Loucy (cell line): ENCODE measurements around the gene TMTC1.

ENCODE experiments used
- H2AFZ ChIP-seq: fragments of 200-600 bp; sonication (generic); 2 replicates; pipeline ENCODE4 v1.6.0; 2016; ENCODE audit warnings: antibody characterized with exemption, mild to moderate bottlenecking, low read length, moderate library complexity
- H3F3A ChIP-seq: fragments of 200-600 bp; 2 replicates; pipeline ENCODE4 v1.6.0; 2016; ENCODE audit warnings: antibody characterized with exemption, low read depth, mild to moderate bottlenecking
- H3K27me3 ChIP-seq: fragments of 200-600 bp; sonication (generic); 2 replicates; pipeline ENCODE4 v1.6.1; 2014; ENCODE audit warnings: low read length, mild to moderate bottlenecking; ENCODE audit not compliant: insufficient read depth, poor library complexity, severe bottlenecking
- H3K36me3 ChIP-seq: fragments of 200-600 bp; sonication (generic); 2 replicates; pipeline ENCODE4 v1.6.1; 2016; ENCODE audit warnings: low read length; ENCODE audit not compliant: insufficient read depth
- H3K4me1 ChIP-seq: fragments of 200-600 bp; sonication (generic); 2 replicates; pipeline ENCODE4 v1.5.1; 2014; ENCODE audit warnings: low read length, mild to moderate bottlenecking; ENCODE audit not compliant: insufficient read depth, poor library complexity, severe bottlenecking
- H3K4me2 ChIP-seq: fragments of 200-600 bp; sonication (generic); 2 replicates; pipeline ENCODE4 v1.6.0; 2014; ENCODE audit warnings: antibody characterized with exemption, low read length, low read depth, mild to moderate bottlenecking; ENCODE audit not compliant: poor library complexity, severe bottlenecking
- H3K4me3 ChIP-seq: fragments of 200-600 bp; sonication (generic); 2 replicates; pipeline ENCODE4 v1.5.1; 2014; ENCODE audit warnings: low read length, mild to moderate bottlenecking, mixed read lengths; ENCODE audit not compliant: poor library complexity, severe bottlenecking
- H3K79me2 ChIP-seq: fragments of 200-600 bp; sonication (generic); 2 replicates; pipeline ENCODE4 v1.6.1; 2014; ENCODE audit warnings: low read length; ENCODE audit not compliant: insufficient read depth
- H3K9ac ChIP-seq: fragments of 200-600 bp; sonication (generic); 2 replicates; pipeline ENCODE4 v1.6.0; 2014; ENCODE audit warnings: mild to moderate bottlenecking, low read depth, low read length, moderate library complexity; ENCODE audit not compliant: poor library complexity, severe bottlenecking
- H3K9me2 ChIP-seq: fragments of 200-600 bp; sonication (generic); replicated peaks from 2 replicates; pipeline ENCODE4 v1.6.1; 2016; ENCODE audit warnings: low read depth, low read length, mixed read lengths
- H3K9me3 ChIP-seq: fragments of 200-600 bp; sonication (generic); 2 replicates; pipeline ENCODE4 v1.6.1; 2014; ENCODE audit warnings: mild to moderate bottlenecking, antibody characterized with exemption, low read length, low read depth; ENCODE audit not compliant: insufficient read depth
- H4K20me1 ChIP-seq: fragments of 200-600 bp; sonication (generic); 2 replicates; pipeline ENCODE4 v1.6.0; 2014; ENCODE audit warnings: antibody characterized with exemption, low read length, mild to moderate bottlenecking; ENCODE audit not compliant: insufficient read depth, poor library complexity, severe bottlenecking
- EZH2phosphoT487 ChIP-seq: fragments of 200-600 bp; IDR thresholded peaks from 2 replicates; pipeline ENCODE4 v1.6.1; 2018; ENCODE audit warnings: antibody characterized with exemption, mild to moderate bottlenecking, moderate library complexity, borderline replicate concordance
- TF ChIP-seq, protein P1 (sequence below): fragments of 200-600 bp; sonication (generic); conservative IDR thresholded peaks from 2 replicates; pipeline ENCODE4 v1.5.1; 2014; ENCODE audit warnings: mild to moderate bottlenecking, antibody characterized with exemption, low read length

Gene TMTC1

DNA sequence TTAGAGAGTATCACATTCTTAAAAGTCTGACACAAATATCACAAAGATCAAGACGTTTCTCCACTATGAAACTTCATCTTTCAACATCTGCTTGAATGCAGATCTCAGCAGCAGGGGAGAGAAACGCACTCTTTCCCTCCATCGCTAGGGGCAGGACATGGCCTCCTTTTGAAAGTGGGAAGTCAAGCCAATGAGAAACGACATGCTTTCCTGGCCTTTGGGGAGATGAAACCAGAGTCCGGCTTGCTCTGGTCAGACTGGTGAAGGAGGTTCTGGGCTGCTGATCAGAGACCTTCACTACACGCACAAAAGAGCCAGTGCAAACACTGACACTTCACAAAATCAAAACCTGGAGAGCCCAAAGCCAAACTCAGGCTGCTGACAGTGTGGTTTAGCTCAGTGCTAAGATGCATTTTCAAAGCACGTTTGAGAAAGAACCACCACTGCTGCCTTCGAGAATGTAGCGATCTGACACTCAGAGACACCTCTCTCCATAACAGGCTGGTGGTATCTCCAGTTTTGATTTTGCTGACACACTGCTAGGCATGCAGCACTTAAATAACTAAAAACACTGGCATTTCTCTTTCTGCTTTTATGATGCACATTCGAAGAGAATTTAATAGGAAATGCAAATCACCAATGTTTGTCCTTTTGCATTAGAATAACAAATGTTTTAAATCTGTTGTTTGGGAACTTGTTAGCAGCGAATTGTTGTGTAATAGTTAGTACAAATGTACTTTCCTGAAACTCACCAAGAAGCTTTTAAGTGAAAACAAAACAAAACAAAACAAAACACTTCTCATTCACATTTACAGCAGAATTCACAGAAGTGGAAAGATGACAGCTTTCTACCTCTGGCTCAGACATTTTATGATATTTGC lies 192.4 kb downstream of the TMTC1 start:
- no peaks in the 10 kb centered on the region for H3K4me1 ChIP-seq
- no peaks in the 10 kb centered on the region for H3K79me2 ChIP-seq
- no peaks in the 10 kb centered on the region for H3F3A ChIP-seq
- TF ChIP-seq, protein P1, sequence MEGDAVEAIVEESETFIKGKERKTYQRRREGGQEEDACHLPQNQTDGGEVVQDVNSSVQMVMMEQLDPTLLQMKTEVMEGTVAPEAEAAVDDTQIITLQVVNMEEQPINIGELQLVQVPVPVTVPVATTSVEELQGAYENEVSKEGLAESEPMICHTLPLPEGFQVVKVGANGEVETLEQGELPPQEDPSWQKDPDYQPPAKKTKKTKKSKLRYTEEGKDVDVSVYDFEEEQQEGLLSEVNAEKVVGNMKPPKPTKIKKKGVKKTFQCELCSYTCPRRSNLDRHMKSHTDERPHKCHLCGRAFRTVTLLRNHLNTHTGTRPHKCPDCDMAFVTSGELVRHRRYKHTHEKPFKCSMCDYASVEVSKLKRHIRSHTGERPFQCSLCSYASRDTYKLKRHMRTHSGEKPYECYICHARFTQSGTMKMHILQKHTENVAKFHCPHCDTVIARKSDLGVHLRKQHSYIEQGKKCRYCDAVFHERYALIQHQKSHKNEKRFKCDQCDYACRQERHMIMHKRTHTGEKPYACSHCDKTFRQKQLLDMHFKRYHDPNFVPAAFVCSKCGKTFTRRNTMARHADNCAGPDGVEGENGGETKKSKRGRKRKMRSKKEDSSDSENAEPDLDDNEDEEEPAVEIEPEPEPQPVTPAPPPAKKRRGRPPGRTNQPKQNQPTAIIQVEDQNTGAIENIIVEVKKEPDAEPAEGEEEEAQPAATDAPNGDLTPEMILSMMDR, result no peak
- TF ChIP-seq EZH2phosphoT487, result no peak
- no peak overlapping the region for H3K9ac ChIP-seq
- H3K36me3 ChIP-seq, result no peaks in the 10 kb centered on the region
- H3K4me2 ChIP-seq, result no peak overlapping the region
- H2AFZ ChIP-seq, result no peak overlapping the region
- no peak overlapping the region for H3K4me3 ChIP-seq
- H3K9me3 ChIP-seq, result no peaks in the 10 kb centered on the region
- no peaks in the 10 kb centered on the region for H4K20me1 ChIP-seq
- no peaks in the 10 kb centered on the region for H3K9me2 ChIP-seq
- H3K27me3 ChIP-seq, result no peaks in the 10 kb centered on the region

DNA sequence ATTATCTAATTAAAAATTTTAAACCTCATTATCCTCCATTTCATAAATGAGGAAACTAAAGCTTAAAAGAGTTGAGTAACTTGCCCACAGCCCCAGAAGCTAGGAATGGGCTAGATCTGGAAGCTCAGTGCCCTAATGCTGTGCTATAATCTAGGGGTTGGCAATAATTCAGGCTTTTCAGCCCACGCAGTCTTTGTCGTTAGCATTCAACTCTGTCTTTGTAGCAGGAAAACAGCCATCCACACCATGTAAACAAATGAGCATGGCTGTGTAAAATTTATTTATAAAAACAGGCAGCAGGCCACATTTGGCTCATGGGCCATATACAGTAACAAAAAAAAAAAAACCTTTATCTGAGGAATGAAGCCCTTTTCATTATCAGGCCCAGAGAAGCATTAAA lies 193.9 kb downstream of the TMTC1 start:
- Histone ChIP-seq H3K4me2 (no peak overlapping the region), H3F3A (no peaks in the 10 kb centered on the region), H3K36me3 (no peaks in the 10 kb centered on the region), H3K4me3 (no peak overlapping the region), H3K9ac (no peak overlapping the region), H3K9me2 (no peaks in the 10 kb centered on the region), H3K27me3 (no peaks in the 10 kb centered on the region), H3K4me1 (no peaks in the 10 kb centered on the region), H3K79me2 (no peaks in the 10 kb centered on the region), H4K20me1 (no peaks in the 10 kb centered on the region), H3K9me3 (no peaks in the 10 kb centered on the region), H2AFZ (no peak overlapping the region)
- TF ChIP-seq EZH2phosphoT487, result no peak
- TF ChIP-seq, protein P1, result no peak

DNA sequence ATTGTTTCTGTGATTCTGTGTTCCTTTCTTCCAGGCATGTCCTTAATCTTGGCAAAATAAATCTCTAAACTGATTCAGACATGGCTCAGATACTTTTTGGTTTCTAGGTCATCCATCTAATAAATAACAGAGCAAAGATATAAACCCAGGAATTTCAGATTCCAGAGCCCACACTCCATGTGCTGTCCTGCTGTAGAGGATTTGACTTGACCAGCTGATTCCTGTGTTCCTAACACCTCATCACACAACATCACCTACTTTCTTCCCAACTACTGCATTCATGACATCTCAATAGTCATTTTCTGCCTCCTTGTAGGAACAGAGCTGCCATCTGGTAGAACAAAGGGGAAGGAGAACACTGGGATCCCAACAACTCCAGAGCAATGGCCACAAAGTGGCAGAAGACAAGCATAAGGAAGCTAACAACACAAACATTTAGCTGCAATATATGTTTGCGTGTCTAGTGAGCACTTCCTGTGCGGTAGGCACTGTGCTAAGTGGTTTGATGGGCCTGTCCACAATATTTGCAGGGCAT lies 194.4 kb downstream of the TMTC1 start:
- Histone ChIP-seq H3K9ac (no peak overlapping the region), H3K4me1 (no peaks in the 10 kb centered on the region), H3K79me2 (no peaks in the 10 kb centered on the region), H3K4me3 (no peak overlapping the region), H4K20me1 (no peaks in the 10 kb centered on the region), H3K27me3 (no peaks in the 10 kb centered on the region), H3K9me3 (no peaks in the 10 kb centered on the region), H3K9me2 (no peaks in the 10 kb centered on the region), H3F3A (no peaks in the 10 kb centered on the region), H2AFZ (no peak overlapping the region), H3K4me2 (no peak overlapping the region), H3K36me3 (no peaks in the 10 kb centered on the region)
- TF ChIP-seq, protein P1, result no peak
- TF ChIP-seq EZH2phosphoT487, result no peak
